HEK293T (cell line): ENCODE data around the gene BEST4.

Experiments
- CTBP1 ChIP-seq: fragments of 450-650 bp; IDR thresholded peaks from 2 replicates; pipeline ENCODE4 v1.6.1; 2016; ENCODE audit warnings: borderline replicate concordance
- ELF4 ChIP-seq: fragments of 450-650 bp; IDR thresholded peaks from 2 replicates; pipeline ENCODE4 v1.6.1; 2017; ENCODE audit warnings: antibody characterized with exemption
- FOXA1 ChIP-seq: fragments of 450-650 bp; IDR thresholded peaks from 2 replicates; pipeline ENCODE4 v1.6.1; 2016; ENCODE audit warnings: mild to moderate bottlenecking
- FOXM1 ChIP-seq: fragments of 450-650 bp; IDR thresholded peaks from 2 replicates; pipeline ENCODE4 v1.6.1; 2017; ENCODE audit warnings: mild to moderate bottlenecking, borderline replicate concordance
- PKNOX1 ChIP-seq: fragments of 450-650 bp; IDR thresholded peaks from 2 replicates; pipeline ENCODE4 v1.6.1; 2016
- SP1 ChIP-seq: fragments of 450-650 bp; IDR thresholded peaks from 2 replicates; pipeline ENCODE4 v1.6.1; 2017
- TARDBP ChIP-seq: fragments of 450-650 bp; IDR thresholded peaks from 2 replicates; pipeline ENCODE4 v1.6.1; 2016

- no peak for TF ChIP-seq SP1
- TF ChIP-seq ELF4 = no peak
- no peak for TF ChIP-seq FOXA1
- no peak for TF ChIP-seq TARDBP
- no peak for TF ChIP-seq CTBP1
- no peak for TF ChIP-seq FOXM1
- no peak for TF ChIP-seq PKNOX1
Measured at GRCh38 chr1:44733784-44734183, 54.2 kb downstream of the BEST4 start.
